Sigmoid colon (tissue), 7 donors: ENCODE results near the gene EXTL1. TPM values are rescaled to one million over a fixed set of nuclear protein-coding genes. Genes with fewer than 3 reads are reported as not detected.

Source experiments
- DNase-seq: peaks from one replicate; pipeline ENCODE4 v3.0.0-alpha.2; 2019
- H3K27ac ChIP-seq, 4 donors: fragments of 200-600 bp; sonication (generic); one replicate each; pipeline ENCODE4 v1.5.1; 2016 to 2019; ENCODE audit warnings: mild to moderate bottlenecking in 1 of 4
- H3K27me3 ChIP-seq, 3 donors: fragments of 200-600 bp; sonication (generic); one replicate each; pipeline ENCODE4 v1.5.1; 2019; ENCODE audit warnings: mild to moderate bottlenecking in 1 of 3
- H3K36me3 ChIP-seq, 4 donors: fragments of 200-600 bp; sonication (generic); one replicate each; pipeline ENCODE4 v1.5.1; 2016 to 2019
- H3K4me1 ChIP-seq, 4 donors: fragments of 200-600 bp; sonication (generic); one replicate each; pipeline ENCODE4 v1.5.1; 2017 to 2019
- H3K4me3 ChIP-seq, 4 donors: fragments of 200-600 bp; sonication (generic); one replicate each; pipeline ENCODE4 v1.5.1; 2017 to 2019; ENCODE audit warnings: mild to moderate bottlenecking in 2 of 4, moderate library complexity in 1 of 4
- H3K9me3 ChIP-seq, 4 donors: fragments of 200-600 bp in 3 of 4; sonication (generic) in 3 of 4; one replicate each; pipeline versions ENCODE4 v1.5.1 to v1.6.1; 2013 to 2019
- EP300 ChIP-seq, 4 donors: sonication (generic); formaldehyde crosslinking; IDR thresholded peaks; one replicate each; pipeline ENCODE4 v1.6.1; 2017; ENCODE audit warnings: antibody characterized with exemption in 4 of 4
- POLR2A ChIP-seq, 2 donors: fragments of 450-650 bp; IDR thresholded peaks; one replicate each; pipeline ENCODE4 v1.6.1; 2016; ENCODE audit warnings: antibody characterized with exemption in 2 of 2, mild to moderate bottlenecking in 2 of 2, moderate library complexity in 2 of 2
- POLR2AphosphoS5 ChIP-seq, 4 donors: sonication (generic); formaldehyde crosslinking; IDR thresholded peaks; one replicate each; pipeline ENCODE4 v1.6.1; 2017; ENCODE audit warnings: antibody characterized with exemption in 4 of 4
- WGBS, 2 donors: extraction: QIAGEN DNeasy Blood & Tissue Kit; methylation state at CpG; one replicate each; pipeline ENCODE4 v1.1.7; 2013; 5-methylcytosine and 5-hydroxymethylcytosine counted together
- intact Hi-C: fragments of 100-400 bp; cut with DNase I; formaldehyde crosslinking; loops from one replicate; pipeline ENCODE4 v1.15.1; 2023
- polyA plus RNA-seq, 3 donors: library from polyadenylated mRNA; stranded (reverse); fragments of 200-250 nt; gene quantifications; one replicate each; pipeline ENCODE4 v1.2.3, GENCODE V29; 2013
- total RNA-seq, 4 donors: library from RNA; depleted of rRNA; stranded (reverse); fragments of >200 nt; gene quantifications; one replicate each; pipeline ENCODE4 v1.1.0, GENCODE V29; 2016
- TF ChIP-seq, protein P1 (sequence below), 4 experiments: fragments of 450-650 bp in 3 of 4; fragments of 200-600 bp in 1 of 4; IDR thresholded peaks; one replicate each; pipeline ENCODE4 v1.5.1; 2016 to 2019; ENCODE audit warnings: antibody characterized with exemption in 4 of 4, mild to moderate bottlenecking in 3 of 4, moderate library complexity in 2 of 4
- donor health status: healthy with polysubstance abuse.
- donor health status: Bipolar disorder and iron deficiency.
- donor health status: healthy.

The EXTL1 gene
- total and polyA plus RNA-seq, 7 donors = under 0.01 to 1.5 (median 1.0) TPM; not detected in 1

DNA sequence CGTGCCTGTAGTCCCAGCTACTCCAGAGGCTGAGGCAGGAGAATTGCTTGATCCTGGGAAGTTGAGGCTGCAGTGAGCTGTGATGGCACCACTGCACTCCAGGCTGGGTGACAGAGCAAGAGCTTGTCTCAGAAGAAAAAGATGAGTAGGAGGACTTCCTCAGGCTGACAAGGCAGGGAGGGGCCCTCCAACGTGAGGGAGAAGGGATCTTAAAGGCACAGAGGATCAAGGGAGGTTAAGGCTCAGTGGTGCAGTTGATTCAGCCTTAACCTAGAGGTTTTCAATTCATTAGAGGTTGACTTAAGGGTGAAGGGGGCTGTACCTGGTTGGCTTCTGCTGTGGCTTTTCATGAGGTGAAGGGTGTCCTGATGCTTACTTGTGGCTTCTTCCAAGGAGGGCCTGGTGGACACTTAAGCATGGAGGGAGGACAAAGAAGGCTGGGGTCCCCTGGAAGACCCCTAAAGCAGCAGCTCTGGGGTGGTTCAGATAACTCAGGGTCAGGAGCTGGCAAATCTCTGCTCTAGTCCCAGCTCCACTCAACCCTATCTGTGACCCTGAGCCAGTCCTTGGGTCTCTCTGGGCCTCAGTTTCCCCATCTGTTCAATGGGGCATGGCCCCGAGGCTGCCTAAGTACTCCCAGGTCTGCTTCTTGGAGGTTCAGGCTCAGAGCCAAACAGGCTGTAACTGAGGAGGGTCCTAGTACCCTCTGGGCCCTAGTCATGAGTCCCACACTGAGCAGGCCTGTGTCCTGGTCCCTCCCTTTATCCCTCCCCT lies 6.3 kb downstream of the EXTL1 start:
- no peak for TF ChIP-seq POLR2AphosphoS5 (IDR thresholded peaks at IDR 0.05)
- no peak for TF ChIP-seq EP300 (IDR thresholded peaks at IDR 0.05)
- TF ChIP-seq, protein P1, sequence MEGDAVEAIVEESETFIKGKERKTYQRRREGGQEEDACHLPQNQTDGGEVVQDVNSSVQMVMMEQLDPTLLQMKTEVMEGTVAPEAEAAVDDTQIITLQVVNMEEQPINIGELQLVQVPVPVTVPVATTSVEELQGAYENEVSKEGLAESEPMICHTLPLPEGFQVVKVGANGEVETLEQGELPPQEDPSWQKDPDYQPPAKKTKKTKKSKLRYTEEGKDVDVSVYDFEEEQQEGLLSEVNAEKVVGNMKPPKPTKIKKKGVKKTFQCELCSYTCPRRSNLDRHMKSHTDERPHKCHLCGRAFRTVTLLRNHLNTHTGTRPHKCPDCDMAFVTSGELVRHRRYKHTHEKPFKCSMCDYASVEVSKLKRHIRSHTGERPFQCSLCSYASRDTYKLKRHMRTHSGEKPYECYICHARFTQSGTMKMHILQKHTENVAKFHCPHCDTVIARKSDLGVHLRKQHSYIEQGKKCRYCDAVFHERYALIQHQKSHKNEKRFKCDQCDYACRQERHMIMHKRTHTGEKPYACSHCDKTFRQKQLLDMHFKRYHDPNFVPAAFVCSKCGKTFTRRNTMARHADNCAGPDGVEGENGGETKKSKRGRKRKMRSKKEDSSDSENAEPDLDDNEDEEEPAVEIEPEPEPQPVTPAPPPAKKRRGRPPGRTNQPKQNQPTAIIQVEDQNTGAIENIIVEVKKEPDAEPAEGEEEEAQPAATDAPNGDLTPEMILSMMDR (IDR thresholded peaks at IDR 0.05) = no peak
- no peak for TF ChIP-seq POLR2A (IDR thresholded peaks at IDR 0.05)
- Histone ChIP-seq H3K27ac (no peak overlapping the region), H3K36me3 (no peaks in the 10 kb centered on the region), H3K9me3 (no peaks in the 10 kb centered on the region), H3K27me3 (no peaks in the 10 kb centered on the region), H3K4me3 (no peak overlapping the region), H3K4me1 (no peaks in the 10 kb centered on the region)
- intact Hi-C loops = no loop called here
- DNase-seq = no peak
- 31 to 49% methylated on average over 3 of the region's 3 CpGs for WGBS, 2 donors

DNA sequence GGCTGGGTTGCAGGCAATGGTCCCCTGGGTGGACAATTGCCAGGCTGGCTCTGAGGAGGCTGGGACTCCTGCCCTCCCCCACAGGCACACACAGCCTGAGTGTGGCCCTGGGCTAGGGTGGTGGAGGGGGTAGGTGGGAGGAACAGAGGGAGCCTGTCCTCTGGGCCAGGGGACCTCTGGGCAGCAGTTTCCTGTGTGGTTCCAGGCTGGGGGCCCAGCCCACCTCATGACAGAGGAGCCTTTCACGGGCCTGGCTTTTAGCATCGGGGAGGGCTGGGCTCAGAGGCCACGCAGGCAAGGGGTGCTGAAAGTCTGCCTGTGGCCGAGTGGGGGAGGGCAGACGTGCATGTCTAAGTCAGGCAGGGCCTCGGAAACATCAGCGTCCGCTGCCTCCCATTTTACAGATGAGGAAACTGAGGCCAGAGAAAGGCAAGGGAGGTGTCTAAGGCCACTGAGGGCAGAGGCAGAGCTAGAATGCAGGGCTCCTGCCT lies 7.0 kb downstream of the EXTL1 start:
- H3K27me3 ChIP-seq = peaks cover 0 to 5% (median 0%) of the 10 kb centered on the region in 3 donors
- no peak overlapping the region for H3K4me3 ChIP-seq
- H3K27ac ChIP-seq = no peak overlapping the region
- 73 to 77% methylated on average over 8 of the region's 8 CpGs for WGBS, 2 donors
- no peak for TF ChIP-seq POLR2A (IDR thresholded peaks at IDR 0.05)
- TF ChIP-seq EP300 (IDR thresholded peaks at IDR 0.05) = no peak
- no peak for TF ChIP-seq POLR2AphosphoS5 (IDR thresholded peaks at IDR 0.05)
- TF ChIP-seq, protein P1 (IDR thresholded peaks at IDR 0.05) = no peak
- H3K36me3 ChIP-seq = no peaks in the 10 kb centered on the region
- intact Hi-C loops = no loop called here
- H3K9me3 ChIP-seq = no peaks in the 10 kb centered on the region
- no peaks in the 10 kb centered on the region for H3K4me1 ChIP-seq
- DNase-seq = no peak

DNA sequence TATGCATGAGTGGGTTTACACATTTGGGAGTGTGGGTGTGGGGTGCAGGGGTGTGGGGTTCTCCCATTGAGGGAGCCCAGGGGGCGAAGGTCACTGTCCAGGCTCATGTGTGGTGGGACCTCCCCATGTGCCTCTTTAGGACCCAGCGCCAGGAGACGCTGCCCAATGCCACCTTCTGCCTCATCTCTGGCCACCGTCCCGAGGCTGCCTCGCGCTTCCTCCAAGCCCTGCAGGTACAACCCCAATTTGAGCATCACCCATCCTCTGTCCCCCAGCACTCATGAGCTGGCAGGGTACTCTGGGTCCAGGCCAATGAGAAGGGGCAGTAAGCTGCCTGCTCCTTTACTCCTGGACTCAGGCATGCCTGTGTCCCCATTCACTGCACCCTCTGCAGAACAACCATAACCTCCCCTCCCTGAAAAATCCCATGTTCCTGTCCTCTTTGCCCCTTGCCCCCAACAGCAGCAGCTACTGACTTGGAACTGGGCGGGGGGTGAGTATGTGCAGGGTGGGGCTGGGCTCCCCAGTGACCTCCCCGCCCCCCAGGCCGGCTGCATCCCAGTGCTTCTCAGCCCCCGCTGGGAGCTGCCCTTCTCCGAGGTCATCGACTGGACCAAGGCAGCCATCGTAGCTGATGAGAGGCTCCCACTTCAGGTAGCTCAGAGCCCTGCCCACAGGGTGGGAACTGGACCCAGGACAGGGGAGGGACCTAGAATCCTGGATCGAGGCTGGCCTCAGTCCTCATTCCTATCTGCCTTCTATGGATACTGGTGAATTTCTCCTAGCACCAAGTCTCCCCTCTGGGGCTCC lies 7.7 kb downstream of the EXTL1 start:
- Histone ChIP-seq H3K4me1 (no peaks in the 10 kb centered on the region), H3K27ac (no peak overlapping the region), H3K36me3 (no peaks in the 10 kb centered on the region), H3K27me3 (peaks cover 0 to 7% (median 0%) of the 10 kb centered on the region in 3 donors), H3K9me3 (no peaks in the 10 kb centered on the region), H3K4me3 (no peak overlapping the region)
- intact Hi-C loops = no loop called here
- 45 to 76% methylated on average over 15 of the region's 15 CpGs for WGBS, 2 donors
- no peak for DNase-seq
- TF ChIP-seq EP300 (IDR thresholded peaks at IDR 0.05) (no peak), POLR2AphosphoS5 (IDR thresholded peaks at IDR 0.05) (no peak), POLR2A (IDR thresholded peaks at IDR 0.05) (no peak)
- TF ChIP-seq, protein P1 (IDR thresholded peaks at IDR 0.05) = no peak

DNA sequence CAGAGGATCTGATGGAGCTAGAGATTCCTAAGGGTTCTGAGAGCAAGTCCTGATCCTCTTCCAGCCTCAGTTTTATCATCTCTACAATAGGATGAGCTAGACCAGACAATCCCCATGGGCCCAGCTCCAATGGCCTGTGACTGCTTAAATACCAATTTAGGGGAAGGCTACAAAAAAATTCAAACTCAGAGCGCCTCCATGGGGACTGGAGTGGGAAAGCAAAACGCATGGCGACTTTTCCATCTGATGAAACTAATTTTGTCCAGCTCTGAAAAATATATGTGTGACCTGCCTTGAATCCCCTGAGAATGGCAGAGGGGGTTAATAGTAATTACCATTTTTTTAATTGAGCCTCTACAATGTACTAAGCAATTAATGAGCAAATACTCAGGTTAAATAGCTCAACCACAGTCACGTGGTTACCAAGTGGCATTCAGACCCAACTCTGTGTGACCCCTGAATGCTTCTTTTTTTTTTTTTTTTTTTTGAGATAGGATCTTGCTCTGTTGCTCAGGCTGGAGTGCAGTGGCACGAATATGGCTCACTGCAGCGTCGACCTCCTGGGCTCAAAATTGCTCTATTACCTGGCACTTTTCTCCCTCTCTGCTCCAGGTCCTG lies 8.4 kb downstream of the EXTL1 start:
- peaks cover 0 to 7% (median 0%) of the 10 kb centered on the region in 3 donors for H3K27me3 ChIP-seq
- no peaks in the 10 kb centered on the region for H3K9me3 ChIP-seq
- H3K4me1 ChIP-seq = peaks cover 0 to 5% (median 4%) of the 10 kb centered on the region in 4 donors
- no peak for DNase-seq
- H3K36me3 ChIP-seq = no peaks in the 10 kb centered on the region
- intact Hi-C loops = no loop called here
- no peak overlapping the region for H3K27ac ChIP-seq
- TF ChIP-seq, protein P1 (IDR thresholded peaks at IDR 0.05) = no peak
- TF ChIP-seq POLR2AphosphoS5 (IDR thresholded peaks at IDR 0.05) = no peak
- no peak for TF ChIP-seq EP300 (IDR thresholded peaks at IDR 0.05)
- no peak for TF ChIP-seq POLR2A (IDR thresholded peaks at IDR 0.05)
- WGBS, 2 donors = 69 to 81% methylated on average over 7 of the region's 7 CpGs
- H3K4me3 ChIP-seq = no peak overlapping the region
